ENCODE measurements around the gene COL4A2. TPM values are rescaled to one million over a fixed set of nuclear protein-coding genes. Genes with fewer than 3 reads are reported as not detected.

COL4A2 gene
- total RNA-seq, 4 donors from 2014 or later = 43.0 to 72.7 (median 53.5) TPM

DNA sequence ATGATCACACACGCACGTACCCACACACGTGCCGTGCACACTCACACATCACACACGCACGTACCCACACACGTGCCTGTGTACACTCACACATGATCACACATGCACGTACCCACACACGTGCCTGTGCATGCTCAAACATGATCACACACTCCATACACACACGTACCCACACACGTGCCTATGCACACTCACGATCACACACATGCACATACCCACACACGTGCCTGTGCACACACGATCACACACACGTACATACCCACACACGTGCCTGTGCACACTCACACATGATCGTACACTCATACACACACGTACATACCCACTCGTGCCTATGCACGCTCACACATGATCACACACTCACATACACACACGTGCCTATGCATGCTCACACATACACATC, 167.6 kb downstream of the COL4A2 start:
- Histone ChIP-seq H3K4me1 (no peaks in the 10 kb centered on the region), H3K27me3 (no peaks in the 10 kb centered on the region), H3K9me3 (no peaks in the 10 kb centered on the region), H3K36me3 (peaks cover 14% of the 10 kb centered on the region), H3K27ac (no peak overlapping the region), H3K4me3 (no peak overlapping the region)
- WGBS = 91% methylated on average over 21 of the region's 21 CpGs
- TF ChIP-seq, protein P1, sequence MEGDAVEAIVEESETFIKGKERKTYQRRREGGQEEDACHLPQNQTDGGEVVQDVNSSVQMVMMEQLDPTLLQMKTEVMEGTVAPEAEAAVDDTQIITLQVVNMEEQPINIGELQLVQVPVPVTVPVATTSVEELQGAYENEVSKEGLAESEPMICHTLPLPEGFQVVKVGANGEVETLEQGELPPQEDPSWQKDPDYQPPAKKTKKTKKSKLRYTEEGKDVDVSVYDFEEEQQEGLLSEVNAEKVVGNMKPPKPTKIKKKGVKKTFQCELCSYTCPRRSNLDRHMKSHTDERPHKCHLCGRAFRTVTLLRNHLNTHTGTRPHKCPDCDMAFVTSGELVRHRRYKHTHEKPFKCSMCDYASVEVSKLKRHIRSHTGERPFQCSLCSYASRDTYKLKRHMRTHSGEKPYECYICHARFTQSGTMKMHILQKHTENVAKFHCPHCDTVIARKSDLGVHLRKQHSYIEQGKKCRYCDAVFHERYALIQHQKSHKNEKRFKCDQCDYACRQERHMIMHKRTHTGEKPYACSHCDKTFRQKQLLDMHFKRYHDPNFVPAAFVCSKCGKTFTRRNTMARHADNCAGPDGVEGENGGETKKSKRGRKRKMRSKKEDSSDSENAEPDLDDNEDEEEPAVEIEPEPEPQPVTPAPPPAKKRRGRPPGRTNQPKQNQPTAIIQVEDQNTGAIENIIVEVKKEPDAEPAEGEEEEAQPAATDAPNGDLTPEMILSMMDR (IDR thresholded peaks at IDR 0.05) = no peak
- TF ChIP-seq EP300 (IDR thresholded peaks at IDR 0.05) (no peak), POLR2A (IDR thresholded peaks at IDR 0.05) (no peak), POLR2AphosphoS5 (IDR thresholded peaks at IDR 0.05) (no peak)
- DNase-seq (ENCODE audit: low spot score in 2 of 2) = no peak

DNA sequence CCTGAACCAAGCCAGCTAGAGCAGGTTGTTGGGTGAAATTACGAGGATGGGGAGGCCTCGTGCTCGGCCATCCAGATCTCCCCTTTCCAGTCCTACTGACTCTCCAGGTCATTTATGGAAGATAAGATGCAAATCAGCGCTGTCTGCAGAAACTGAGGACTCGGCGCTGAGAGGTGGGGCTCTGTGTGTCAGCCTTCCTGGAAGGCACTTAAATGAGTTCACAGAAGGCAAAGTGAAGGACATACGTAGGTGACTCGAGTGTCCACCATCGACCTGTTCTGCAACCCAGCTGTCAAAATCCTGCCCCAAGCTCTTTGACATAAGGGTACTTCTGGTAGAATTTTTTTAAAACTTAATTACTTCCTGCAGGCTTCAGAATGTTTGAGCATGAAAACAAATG, 168.0 kb downstream of the COL4A2 start:
- no peaks in the 10 kb centered on the region for H3K9me3 ChIP-seq
- TF ChIP-seq, protein P1 (IDR thresholded peaks at IDR 0.05) = no peak
- TF ChIP-seq EP300 (IDR thresholded peaks at IDR 0.05) (no peak), POLR2AphosphoS5 (IDR thresholded peaks at IDR 0.05) (no peak)
- H3K4me1 ChIP-seq = no peaks in the 10 kb centered on the region
- peaks cover 14% of the 10 kb centered on the region for H3K36me3 ChIP-seq
- 78% methylated on average over 9 of the region's 9 CpGs for WGBS
- no peak overlapping the region for H3K27ac ChIP-seq
- no peak overlapping the region for H3K4me3 ChIP-seq
- DNase-seq (ENCODE audit: low spot score in 2 of 2) = no peak
- H3K27me3 ChIP-seq = no peaks in the 10 kb centered on the region

DNA sequence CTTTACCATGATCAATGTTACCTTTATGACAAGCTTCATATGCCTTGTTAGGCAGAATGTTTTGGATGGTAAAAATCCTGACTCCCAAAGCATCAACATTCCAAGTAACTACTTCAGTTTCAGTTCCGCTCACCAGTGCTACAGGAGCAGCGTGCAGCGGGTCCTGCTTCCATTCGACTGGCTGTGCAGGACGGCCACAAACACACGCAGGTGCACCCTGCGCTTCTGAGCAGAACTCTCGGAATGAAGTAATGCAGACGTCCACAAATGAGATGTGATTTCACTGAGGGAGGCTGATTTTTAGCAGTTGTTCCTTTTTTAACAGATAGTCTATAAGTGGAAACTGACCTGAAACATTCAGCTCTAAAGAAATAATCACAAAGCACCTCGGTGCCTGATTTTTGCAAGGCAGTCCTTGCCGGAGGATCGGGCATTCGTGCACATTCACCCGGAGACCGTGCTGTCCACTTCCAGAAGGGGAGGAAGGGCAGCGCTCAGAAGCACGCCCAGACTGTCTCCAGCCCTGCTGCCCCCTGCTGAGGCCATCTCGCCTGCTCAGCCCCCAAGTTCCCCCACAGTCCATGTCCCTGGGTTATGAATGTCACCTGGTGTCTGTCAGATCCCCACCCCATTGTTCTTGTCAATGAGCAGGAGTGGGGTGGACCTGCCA, 168.6 kb downstream of the COL4A2 start:
- DNase-seq (ENCODE audit: low spot score in 2 of 2) = no peak
- TF ChIP-seq POLR2A (IDR thresholded peaks at IDR 0.05) (no peak), EP300 (IDR thresholded peaks at IDR 0.05) (no peak), POLR2AphosphoS5 (IDR thresholded peaks at IDR 0.05) (no peak)
- TF ChIP-seq, protein P1 (IDR thresholded peaks at IDR 0.05) = no peak
- Histone ChIP-seq H3K27me3 (no peaks in the 10 kb centered on the region), H3K27ac (no peak overlapping the region), H3K4me3 (no peak overlapping the region), H3K9me3 (no peaks in the 10 kb centered on the region), H3K4me1 (no peaks in the 10 kb centered on the region), H3K36me3 (peaks cover 11% of the 10 kb centered on the region)
- 90% methylated on average over 18 of the region's 18 CpGs for WGBS

DNA sequence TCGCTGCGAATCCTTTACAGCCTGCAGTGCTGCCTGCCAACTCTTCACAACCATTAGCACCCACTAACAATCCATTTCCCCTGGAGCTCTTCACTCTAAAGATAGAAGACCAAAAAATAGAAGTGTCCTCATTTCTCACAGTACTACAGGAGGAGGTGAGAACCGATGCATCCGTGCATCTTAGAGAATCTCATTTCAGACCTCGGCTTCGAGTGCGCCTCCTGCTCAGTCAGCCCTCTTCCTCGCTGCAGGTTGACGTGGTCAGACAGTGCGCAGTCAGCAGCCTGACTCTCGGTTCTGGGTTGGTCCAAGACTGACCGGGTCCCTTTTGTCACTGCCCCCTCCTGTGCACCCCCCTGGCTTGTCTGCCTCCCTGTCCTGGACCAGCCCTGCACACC, 169.1 kb downstream of the COL4A2 start:
- TF ChIP-seq POLR2AphosphoS5 (IDR thresholded peaks at IDR 0.05) (no peak), EP300 (IDR thresholded peaks at IDR 0.05) (no peak), POLR2A (IDR thresholded peaks at IDR 0.05) (no peak)
- TF ChIP-seq, protein P1 (IDR thresholded peaks at IDR 0.05) = no peak
- Histone ChIP-seq H3K27me3 (no peaks in the 10 kb centered on the region), H3K4me3 (no peak overlapping the region), H3K27ac (no peak overlapping the region), H3K4me1 (no peaks in the 10 kb centered on the region), H3K9me3 (no peaks in the 10 kb centered on the region), H3K36me3 (peaks cover 9% of the 10 kb centered on the region)
- WGBS = 96% methylated on average over 12 of the region's 12 CpGs
- no peak for DNase-seq (ENCODE audit: low spot score in 2 of 2)

DNA sequence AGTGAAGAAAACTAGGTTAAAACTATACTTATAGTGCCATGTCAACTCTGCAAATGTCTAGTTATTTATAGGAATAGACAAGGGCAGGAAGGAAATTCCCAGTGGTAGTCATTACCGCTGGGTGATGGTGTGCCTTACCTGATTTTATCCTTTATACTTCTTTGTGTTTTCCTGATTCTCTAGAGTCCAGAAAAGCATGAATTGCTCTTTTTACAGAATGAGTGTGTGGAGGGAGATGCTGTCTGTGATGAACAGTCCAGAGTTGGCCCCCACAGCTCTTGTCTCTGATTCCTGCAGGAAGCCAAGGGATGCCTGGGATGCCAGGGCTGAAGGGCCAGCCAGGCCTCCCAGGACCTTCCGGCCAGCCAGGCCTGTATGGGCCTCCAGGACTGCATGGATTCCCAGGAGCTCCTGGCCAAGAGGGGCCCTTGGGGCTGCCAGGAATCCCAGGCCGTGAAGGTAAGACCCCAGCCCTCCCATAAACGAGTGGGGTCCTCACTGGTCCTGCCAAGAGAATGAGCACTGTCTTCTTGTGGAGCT, 170.7 kb downstream of the COL4A2 start:
- Histone ChIP-seq H3K27me3 (no peaks in the 10 kb centered on the region), H3K9me3 (no peaks in the 10 kb centered on the region), H3K4me3 (no peak overlapping the region), H3K4me1 (no peaks in the 10 kb centered on the region), H3K27ac (no peak overlapping the region), H3K36me3 (peaks cover 14% of the 10 kb centered on the region)
- no peak for DNase-seq (ENCODE audit: low spot score in 2 of 2)
- 82% methylated on average over 4 of the region's 4 CpGs for WGBS
- TF ChIP-seq POLR2A (IDR thresholded peaks at IDR 0.05) = no peak
- no peak for TF ChIP-seq POLR2AphosphoS5 (IDR thresholded peaks at IDR 0.05)
- TF ChIP-seq EP300 (IDR thresholded peaks at IDR 0.05) = no peak
- TF ChIP-seq, protein P1 (IDR thresholded peaks at IDR 0.05) = no peak

Measured in suprapubic skin (tissue), 4 donors.